NOMO-1 treated with dmso at 0.1 percent for 144 hours (cell line): ENCODE results near the gene CIPC.
A peak's percentile ranks its signal among the peaks of the same experiment; 100 is the strongest.

Source experiments
- DNase-seq: peaks from one replicate; lab custom pipeline; 2025; ENCODE audit not compliant: unreplicated experiment; lab: John Stamatoyannopoulos, UW

CIPC gene, protein sequence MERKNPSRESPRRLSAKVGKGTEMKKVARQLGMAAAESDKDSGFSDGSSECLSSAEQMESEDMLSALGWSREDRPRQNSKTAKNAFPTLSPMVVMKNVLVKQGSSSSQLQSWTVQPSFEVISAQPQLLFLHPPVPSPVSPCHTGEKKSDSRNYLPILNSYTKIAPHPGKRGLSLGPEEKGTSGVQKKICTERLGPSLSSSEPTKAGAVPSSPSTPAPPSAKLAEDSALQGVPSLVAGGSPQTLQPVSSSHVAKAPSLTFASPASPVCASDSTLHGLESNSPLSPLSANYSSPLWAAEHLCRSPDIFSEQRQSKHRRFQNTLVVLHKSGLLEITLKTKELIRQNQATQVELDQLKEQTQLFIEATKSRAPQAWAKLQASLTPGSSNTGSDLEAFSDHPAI

DNA sequence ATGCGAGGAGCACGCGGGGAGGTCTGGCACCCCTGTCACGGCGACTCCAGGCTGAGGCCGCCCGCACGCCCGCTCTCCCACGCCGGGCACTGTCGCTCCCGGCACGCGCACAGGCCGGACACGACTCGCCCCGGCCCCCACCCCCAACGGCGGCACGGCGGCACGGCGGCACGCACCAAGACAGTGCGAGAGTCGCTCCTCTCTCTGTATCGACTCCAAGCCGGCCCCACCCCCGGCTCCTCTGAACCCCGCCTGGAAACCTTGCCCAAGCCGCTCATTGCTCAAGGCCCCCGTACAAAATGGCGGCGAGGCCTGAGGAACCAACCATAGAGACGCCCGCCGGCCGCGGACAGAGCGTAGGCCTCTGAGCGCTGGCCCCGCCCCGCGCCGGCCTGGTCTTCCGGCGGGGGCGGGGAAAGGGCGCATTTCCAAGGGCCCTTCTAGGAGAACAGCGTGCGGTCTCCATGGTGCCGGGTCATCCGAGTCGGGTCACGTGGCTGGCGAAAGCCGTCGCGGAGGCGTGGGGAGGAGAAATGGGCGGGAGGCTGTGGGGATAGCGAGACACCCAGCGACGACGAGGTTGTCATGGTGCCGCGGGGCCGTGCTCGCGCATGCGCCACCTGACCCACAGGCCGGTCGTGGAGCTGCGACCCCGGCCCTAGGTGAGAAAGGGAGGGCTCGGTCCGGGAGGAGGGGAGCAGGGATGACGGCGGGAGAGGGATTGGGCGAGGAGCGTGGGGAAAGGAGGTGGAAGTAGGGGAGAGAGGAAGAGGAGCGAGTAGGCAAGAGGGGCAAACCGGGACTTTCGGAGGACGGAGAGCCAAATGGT, at the start of gene CIPC:
TSS of gene CIPC (plus strand) at position 559 of the 829 bp plus-strand sequence. CDS start 7,451 bp downstream, outside the sequence.
- peak; percentile 99 for DNase-seq

DNA sequence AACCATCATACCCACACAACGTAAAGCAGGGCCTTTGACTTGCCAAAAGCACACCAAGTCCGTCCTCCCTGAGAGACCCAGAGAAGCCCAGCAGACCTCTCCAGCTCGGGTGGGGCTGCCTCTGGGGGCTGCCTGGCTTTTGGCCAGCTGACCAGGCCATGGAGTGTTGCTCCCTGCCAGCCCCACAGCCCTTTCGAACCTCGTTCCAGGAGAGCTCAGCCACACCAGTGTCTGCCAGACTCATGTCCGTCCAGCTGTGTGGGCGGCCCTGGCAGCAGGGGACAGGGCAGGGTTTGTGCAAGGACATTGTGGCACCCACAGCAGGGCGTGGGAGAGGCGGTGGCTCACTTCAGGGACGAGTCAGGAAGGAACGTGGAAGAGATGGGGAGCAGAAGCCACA, 46.9 kb upstream of the CIPC start:
- no peak for DNase-seq

DNA sequence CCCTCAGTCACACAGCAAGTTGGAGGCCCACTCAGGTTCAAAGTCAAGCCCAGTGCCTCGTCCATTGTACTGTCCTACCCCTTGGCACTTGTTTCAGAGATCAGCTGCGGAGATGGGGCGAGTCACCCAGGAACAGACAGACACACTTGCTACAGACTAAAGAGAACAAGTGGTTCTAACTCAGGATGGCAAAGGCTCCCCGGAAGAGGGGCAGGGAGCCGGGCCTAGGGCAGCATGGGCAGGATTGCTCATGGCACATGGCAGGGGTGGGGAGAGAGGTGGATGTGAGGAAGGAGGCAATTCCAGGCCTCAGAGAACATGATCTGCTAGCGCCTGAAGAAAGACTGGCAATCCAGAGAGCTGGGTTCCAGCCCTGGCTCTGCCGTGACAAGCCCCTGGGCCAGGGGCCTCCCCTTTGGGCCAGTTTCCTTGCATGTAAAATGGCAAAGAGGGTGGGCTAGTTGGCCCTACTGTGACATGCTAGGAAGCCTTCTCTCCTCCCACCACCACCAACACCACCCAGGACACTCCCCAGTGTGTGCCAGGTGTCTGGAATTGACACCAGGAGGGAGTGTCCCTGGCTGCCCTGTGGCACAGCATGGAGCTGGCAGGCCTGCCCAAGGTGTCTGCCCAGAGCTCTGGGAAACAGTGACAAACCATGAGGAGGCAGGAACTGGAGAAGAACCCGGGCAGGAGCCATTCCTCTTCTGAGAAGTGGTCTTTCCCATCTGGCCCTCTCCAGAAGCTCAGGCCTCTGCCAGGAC, 45.6 kb upstream of the CIPC start:
- DNase-seq, result no peak

DNA sequence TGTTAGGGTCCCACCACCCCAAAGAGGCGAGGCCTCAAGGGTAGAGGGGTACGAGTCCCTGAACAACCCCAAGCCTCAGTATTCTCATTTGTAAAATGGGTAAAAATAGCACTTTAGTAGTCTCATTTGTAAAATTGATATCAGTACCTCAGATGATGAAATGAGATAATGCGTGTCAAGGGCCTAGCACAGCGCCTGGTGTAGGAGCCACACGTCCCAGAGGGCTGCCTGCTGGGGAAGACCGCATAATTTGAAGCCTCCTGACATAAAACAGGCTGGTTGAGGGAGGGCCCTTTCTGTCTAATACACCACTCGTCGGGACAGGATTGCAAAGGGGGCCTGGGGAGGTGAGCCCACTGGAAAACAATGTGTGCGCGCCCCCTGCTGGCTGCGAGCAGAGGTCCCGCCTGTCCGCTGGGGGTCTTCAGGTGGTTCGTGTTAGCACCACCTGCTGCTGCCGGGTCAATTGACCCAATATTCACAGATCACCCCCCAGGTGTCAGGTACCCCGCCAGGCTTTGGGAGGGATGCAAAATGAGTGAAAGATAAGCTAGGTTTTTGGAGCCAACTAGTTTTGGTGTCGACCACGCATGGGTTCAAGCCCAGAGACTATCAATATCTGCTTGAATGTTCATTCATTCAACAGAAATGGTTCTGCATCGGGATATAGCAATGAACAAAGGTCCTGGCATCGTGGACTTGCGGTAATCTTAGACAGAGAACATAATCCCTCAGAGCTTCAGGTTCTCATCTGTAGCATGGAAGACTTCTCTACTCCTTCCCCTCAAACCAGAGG, 44.8 kb upstream of the CIPC start:
- DNase-seq, result peak; percentile 27

DNA sequence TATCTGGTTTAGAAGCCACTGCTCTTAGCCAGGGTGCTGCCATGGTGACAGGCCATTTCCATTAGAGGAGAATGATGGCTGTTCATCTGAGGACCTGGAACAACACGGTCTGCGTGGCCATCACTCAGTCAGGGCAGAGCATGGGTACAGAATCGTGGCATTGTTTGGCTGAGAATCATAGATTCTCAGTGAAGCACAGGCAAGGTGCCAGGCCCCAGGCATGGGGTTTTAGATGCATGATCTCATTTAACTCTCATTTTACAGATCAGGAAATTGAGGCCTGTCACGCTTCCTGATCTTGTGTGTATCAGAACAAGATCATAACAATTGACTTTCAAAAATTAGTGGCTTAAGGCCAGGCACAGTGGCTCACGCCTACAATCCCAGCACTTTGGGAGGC, 42.8 kb upstream of the CIPC start:
- no peak for DNase-seq

DNA sequence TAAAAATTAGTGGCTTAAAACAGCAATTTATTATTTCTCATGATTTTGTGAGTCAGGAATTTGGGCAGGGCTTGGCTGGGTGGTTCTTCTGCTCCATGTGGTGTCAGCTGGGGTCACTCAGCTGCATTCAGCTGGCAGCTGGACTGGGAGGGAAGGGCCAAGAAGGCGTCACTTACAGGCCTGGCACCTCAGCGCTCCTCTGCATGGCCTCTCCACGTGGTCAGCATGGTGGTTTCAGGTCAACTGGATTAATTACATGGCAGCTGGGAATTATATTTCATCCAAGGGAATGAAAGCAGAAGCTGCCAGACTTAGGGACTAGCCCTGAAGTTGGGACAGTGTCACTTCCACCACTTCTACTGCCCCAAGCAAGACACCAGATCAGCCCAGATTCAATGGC, 42.1 kb upstream of the CIPC start:
- no peak for DNase-seq

DNA sequence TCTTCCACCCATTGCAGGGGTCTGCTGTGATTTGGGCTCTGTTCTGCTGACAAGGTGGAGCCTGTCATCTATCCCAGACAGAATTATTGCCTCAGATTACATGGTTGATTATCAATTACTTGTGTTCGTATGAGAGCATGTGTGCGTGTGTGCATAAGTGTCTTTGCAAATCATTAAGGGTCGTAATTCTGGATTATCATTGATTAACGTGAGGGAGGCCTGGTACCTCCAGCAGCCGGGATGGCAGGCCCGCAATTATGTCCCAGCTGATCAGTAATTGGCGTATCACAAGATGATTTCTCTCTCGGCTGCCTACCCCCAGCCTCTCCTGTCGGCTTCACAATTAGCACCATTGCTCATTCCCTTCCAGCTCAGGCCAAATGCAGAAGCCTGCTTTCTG, 39.9 kb upstream of the CIPC start:
- DNase-seq, result no peak

DNA sequence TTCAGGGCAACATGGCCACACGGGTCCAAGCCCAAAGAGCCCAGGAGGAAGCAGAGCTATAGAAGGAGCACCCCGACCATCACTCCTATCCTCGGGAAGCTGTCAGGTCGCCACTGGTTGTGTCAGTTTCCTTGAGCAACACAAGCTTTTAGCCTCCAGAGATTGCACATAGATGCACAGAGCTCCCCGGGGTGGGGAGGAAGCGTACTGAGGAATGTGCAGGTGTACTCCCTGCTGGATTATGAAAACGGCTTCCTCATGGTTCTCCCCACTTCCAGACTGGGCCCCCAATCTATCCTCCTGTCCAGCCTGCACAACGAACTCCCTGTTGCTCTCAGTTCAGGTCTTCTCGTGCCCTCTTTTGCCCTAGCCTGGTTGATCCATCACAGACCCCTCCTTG, 39.3 kb upstream of the CIPC start:
- no peak for DNase-seq

DNA sequence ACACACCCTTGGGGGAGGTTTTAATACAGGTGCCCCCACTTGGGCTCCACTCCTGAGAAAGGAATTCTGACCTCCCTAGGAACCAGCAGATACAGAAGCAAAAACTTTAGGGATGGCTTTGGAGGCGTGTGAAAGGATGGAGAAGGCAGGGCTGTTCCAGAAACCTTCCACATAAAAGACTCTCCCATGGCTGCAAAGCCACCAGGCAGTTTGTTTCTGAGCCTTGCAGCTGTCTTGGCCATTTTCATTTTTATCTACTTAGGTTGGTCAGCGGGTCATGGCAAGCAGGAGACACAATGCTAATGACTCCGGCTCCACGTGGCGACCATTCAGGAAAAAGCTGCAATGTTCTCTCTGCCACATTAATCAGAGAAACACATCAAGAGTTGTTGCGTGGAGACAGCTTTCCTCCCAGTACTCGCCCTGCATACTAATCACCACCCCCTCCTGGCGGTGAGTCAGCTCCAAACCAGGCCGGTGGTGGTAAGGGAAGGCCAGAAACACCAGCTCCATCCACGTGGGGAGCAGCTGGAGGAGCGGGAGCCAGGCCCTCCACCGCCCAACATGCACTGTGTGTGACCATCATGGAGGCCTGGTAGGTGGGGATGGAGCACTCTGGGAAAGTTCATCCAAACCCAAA, 38.7 kb upstream of the CIPC start:
- no peak for DNase-seq

DNA sequence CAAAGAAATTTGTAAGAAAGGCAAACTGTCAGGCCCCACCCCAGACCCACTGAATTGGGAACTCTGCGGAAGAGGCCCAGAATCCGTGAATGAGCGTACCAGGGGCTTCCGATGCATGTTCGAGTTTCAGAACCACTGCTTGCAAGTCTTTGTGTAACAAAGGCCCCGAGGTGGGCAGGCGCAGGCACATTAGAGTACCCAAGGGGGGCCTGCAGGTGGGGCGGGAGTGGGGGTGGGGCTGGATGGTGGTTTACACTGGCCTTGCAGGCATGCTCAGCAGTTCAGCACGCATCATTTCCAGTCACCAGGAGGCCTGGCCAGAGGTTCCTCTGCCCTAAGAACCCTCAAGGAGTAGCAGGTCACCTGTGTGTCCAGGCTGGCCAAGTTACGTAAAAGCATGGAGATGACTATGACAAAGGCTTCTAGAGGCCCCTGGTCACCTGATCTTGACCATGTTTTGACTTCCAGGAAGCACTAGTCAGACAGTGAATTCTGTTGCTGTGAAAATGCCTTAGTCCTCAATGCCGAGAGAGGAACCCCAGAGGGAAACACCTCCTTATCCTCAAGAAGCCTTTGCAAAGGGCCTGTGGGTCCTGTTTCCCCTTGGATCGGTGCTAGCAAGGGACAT, 36.3 kb upstream of the CIPC start:
- no peak for DNase-seq

DNA sequence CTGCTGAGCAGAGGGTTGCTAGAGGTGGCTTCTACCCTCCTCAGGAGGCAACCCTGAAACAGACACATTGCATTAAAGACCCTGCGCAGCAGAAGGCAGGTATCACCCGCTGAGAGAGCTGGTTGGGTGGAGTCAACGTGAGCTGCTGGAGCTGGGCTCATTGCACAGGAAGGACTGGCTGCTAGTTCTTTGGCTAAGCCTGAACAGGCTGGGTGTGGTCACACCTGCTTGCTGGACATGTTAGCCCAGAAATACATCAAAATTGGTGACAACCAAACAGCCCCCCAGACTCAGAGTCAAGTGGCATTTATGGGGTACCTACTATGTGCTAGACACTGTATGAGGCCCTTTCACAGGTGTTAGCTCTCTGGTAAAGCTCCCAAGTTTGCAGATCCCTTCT, 35.8 kb upstream of the CIPC start:
- DNase-seq, result no peak

DNA sequence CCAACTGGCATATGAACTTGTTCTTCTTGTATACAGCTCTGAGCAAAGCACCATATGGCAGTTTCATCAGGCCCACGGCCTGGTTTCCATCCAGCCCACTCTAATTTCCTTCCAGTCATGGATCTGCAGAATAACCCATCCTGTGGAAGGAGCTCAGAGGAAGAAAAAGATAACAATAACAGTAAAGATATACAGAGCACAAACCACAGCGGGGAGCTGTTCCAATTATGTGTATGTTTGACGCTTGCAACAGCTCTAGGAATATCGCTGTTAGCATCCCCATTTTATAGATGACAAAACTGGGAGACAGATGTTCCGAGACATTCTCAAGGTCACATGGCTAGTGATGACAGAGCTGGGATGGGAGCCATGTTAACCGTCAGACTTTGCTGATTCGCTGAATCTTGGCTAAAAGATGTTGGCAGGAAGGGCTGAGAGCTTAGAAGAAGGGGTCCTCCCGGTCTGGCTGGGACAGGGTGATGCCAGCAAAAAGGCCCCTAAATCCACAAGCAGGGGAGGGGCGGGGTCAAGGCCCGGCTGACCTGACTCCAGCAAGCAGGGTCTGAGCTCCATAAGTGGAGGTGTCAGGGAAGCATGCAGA, 34.4 kb upstream of the CIPC start:
- DNase-seq, result no peak

DNA sequence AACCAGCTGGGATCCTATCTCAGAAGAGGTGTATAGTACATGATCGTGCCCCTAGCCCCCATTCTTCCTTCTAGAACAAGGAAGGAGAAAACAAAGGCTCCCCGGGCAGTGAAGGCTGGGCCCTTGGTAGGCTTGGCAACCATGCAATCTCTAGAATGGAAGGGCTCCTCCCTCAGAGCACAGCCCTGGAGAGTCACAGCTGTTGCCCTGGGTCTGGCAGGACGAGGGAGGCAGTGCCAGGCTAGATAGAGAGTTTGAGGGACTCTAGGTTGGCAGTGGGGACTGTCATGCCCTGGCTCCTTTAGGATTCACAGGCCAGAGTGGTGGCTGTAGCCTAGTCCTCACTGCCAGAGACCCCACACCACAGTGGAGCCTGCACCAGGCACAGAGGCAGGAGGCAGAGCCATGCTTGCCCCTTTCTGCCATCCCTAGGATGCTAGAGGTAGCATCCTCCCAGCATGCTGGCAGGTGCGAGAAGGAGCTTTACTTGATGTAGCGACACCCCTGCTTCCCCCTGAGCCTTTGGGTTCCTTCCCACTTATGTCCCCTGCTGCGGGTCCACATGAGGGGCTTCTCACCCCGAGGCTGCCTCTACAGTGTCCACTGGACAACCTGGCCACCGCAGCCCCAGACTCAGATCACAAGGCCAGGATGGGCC, 33.4 kb upstream of the CIPC start:
- no peak for DNase-seq

DNA sequence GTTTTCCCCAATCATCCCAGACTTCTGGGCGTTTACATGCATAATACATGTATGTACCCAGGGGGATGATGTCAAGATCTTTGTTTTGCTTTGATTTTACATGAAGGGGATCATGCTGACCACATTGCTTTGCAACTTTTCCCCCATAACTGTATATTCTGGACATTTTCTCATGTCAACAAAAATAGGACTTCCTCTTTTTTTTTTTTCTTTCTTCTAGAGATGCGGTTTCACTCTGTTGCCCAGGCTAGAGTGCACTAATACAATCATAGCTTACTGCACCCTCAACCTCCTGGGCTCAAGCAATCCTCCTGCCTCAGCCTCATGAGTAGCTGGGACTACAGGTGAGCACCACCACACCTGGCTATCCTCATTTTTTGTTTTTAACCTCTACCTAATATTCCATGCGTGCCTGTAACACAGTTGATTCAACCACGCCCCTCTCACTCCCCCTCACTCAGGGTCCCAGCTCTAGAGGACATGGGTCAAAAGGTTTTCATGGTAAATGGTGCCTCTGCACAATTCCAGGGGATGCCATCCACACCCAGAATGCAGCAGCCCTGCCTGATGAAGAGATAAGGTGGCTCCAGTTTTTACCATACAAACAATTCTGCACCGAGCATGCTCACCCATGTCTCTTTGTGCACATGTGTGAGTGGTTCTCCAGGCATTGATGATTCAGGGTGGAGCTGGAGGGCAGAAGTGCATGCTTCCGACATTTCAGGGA, 32.0 kb upstream of the CIPC start:
- no peak for DNase-seq

DNA sequence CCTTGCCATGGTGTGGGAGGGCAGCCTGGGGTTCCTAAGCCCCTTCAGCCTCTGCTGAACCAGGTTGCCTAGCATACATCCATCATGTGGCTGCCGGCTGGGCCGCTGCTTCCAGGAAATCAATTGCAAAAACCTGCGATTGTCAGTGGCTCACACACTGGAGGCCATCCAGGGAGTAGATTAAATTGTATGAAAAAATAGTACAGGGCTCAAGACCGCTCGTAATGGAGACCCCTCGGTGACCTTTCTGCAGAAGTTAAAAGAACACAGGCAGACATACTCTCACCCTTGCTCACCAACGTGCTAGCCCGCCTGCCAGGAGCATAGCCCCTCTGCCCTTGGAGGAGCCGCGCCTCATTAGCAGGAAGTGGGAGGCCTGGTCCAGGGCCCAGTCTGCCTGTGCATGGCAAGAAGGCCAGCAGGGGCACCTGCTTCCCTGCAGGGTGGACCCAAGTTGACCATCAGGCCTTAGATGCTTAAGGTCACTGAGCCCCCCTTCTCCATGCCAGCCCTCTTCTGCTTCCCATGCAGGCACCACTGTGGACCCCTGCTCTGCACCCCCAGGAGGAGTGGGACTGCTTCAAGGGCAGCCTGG, 31.4 kb upstream of the CIPC start:
- DNase-seq, result no peak

DNA sequence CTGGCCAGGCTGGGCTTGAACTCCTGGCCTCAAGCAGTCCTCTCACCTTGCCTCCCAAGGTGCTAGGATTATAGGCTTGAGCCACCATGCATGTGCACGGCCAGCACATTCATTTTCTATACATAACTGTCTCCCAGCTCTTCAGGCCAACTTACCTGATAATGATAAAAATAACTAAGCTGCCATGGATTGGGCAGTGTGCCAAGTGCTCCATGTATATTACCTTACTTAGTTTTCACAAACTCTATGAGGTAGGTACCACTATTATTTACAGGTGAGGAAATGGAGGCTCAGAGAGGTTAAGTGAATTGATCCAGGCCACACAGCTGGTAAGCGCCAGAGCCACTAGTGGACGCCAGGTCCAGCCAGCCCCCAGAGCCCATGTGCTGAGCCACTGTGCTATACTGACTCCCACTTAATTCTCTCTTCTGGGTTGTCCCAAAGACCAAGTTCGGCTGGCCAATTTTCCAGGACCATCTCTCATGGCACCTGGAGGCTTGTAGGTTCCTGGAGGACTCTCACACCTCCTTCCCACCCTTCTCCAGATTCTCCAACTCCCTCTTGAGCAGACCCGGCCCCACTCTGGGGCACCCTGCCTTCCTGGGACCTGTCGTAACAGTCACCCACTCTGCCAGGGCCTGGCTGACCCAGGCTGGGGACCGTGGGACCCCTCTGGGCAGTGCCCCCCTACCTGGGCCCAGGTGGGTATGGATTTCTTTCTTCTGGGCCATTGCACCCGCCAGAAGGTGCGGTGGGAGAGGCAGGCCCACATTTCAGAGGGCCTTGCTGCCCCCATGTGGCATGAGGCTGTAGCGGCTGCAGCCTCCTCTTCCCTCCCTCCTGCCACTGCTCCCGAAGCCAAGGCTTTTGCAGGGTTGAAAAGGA, 30.2 kb upstream of the CIPC start:
- DNase-seq, result no peak
